ENCODE data around the gene ITGA11. TPM values are rescaled to one million over a fixed set of nuclear protein-coding genes. Genes with fewer than 3 reads are reported as not detected.

The ITGA11 gene
- total and polyA plus RNA-seq, 8 donors: 0.19 to 4.1 (median 0.66) TPM

- no peaks in the 10 kb centered on the region for H3K9me3 ChIP-seq
- no peak for TF ChIP-seq CTCF (IDR thresholded peaks at IDR 0.05)
- H3K27ac ChIP-seq: no peak overlapping the region
- no peak overlapping the region for H3K4me3 ChIP-seq
- ATAC-seq: no peak
- no peaks in the 10 kb centered on the region for H3K27me3 ChIP-seq
- intact Hi-C loops (cut with DNase I): no loop called here
- H3K36me3 ChIP-seq: no peaks in the 10 kb centered on the region
- peak in 1 of 6 donors; percentile 21 for DNase-seq
- H3K4me1 ChIP-seq: no peaks in the 10 kb centered on the region
- WGBS, 2 donors: 68 to 69% methylated on average over 9 of the region's 9 CpGs
- no peak for FAIRE-seq
Measured at GRCh38 chr15:68407141-68407885, 24.6 kb downstream of the ITGA11 start.

- intact Hi-C loops (cut with DNase I): no loop called here
- ATAC-seq: no peak
- Histone ChIP-seq H3K9me3 (no peaks in the 10 kb centered on the region), H3K36me3 (no peaks in the 10 kb centered on the region), H3K4me1 (no peaks in the 10 kb centered on the region), H3K27ac (no peak overlapping the region), H3K27me3 (no peaks in the 10 kb centered on the region), H3K4me3 (no peak overlapping the region)
- DNase-seq: peak in 1 of 6 donors; percentile 3
- no peak for TF ChIP-seq CTCF (IDR thresholded peaks at IDR 0.05)
- 54 to 61% methylated on average over 13 of the region's 13 CpGs for WGBS, 2 donors
- FAIRE-seq: no peak
Measured at GRCh38 chr15:68405378-68406250, 26.3 kb downstream of the ITGA11 start.

- Histone ChIP-seq H3K4me3 (no peak overlapping the region), H3K36me3 (no peaks in the 10 kb centered on the region), H3K27ac (no peak overlapping the region), H3K9me3 (no peaks in the 10 kb centered on the region), H3K27me3 (no peaks in the 10 kb centered on the region), H3K4me1 (no peaks in the 10 kb centered on the region)
- ATAC-seq: no peak
- WGBS, 2 donors: 58 to 61% methylated on average over 12 of the region's 12 CpGs
- intact Hi-C loops (cut with DNase I): no loop called here
- no peak for FAIRE-seq
- peak in 1 of 6 donors; percentile 3 for DNase-seq
- TF ChIP-seq CTCF (IDR thresholded peaks at IDR 0.05): no peak
Measured at GRCh38 chr15:68404056-68404798, 27.7 kb downstream of the ITGA11 start.

- FAIRE-seq (no peak), DNase-seq (peak in 1 of 6 donors; percentile 2), ATAC-seq (no peak)
- 72 to 78% methylated on average over 8 of the region's 8 CpGs for WGBS, 2 donors
- H3K27ac ChIP-seq: no peak overlapping the region
- H3K4me3 ChIP-seq: no peak overlapping the region
- no peak for TF ChIP-seq CTCF (IDR thresholded peaks at IDR 0.05)
- H3K36me3 ChIP-seq: no peaks in the 10 kb centered on the region
- no peaks in the 10 kb centered on the region for H3K27me3 ChIP-seq
- intact Hi-C loops (cut with DNase I): no loop called here
- no peaks in the 10 kb centered on the region for H3K4me1 ChIP-seq
- no peaks in the 10 kb centered on the region for H3K9me3 ChIP-seq
Measured at GRCh38 chr15:68403161-68403941, 28.6 kb downstream of the ITGA11 start.
